AG04450 (cell line): Measurements from ENCODE around the gene AMDHD1. TPM values are rescaled to one million over a fixed set of nuclear protein-coding genes. Genes with fewer than 3 reads are reported as not detected.

Source experiments
- CTCF ChIA-PET: fragments of 300-600, 350-600 bp; formaldehyde crosslinking; extraction: SDS; loops from one replicate; lab custom pipeline; 2022; ENCODE audit warnings: antibody characterized with exemption, inconsistent platforms; lab: Charles Lee
- POLR2A ChIA-PET: fragments of 350-600 bp; formaldehyde crosslinking; extraction: SDS; loops from one replicate; lab custom pipeline; 2021; ENCODE audit warnings: antibody characterized with exemption, inconsistent platforms; lab: Yijun Ruan, JAX
- DNase-seq: peaks from one replicate; pipeline ENCODE4 v3.0.0-alpha.2; 2011; ENCODE audit warnings: low read depth, low spot score
- H3K27ac ChIP-seq: one replicate; pipeline ENCODE4 v1.5.1; 2012; ENCODE audit warnings: low read depth, low read length, control low read depth
- H3K27me3 ChIP-seq: one replicate; pipeline ENCODE4 v1.6.0; 2012; ENCODE audit warnings: low read length; ENCODE audit not compliant: control insufficient read depth, insufficient read depth
- H3K4me3 ChIP-seq: 2 replicates; pipeline ENCODE4 v1.5.1; 2011; ENCODE audit warnings: mild to moderate bottlenecking, low read depth, low read length, control low read depth
- H3K9me3 ChIP-seq: 2 replicates; pipeline ENCODE4 v1.5.1; 2012; ENCODE audit warnings: low read length; ENCODE audit not compliant: control insufficient read depth, insufficient read depth
- polyA plus RNA-seq: library from polyadenylated mRNA; depleted of rRNA; stranded (reverse); fragments of >200 nt; gene quantifications from 2 replicates; pipeline ENCODE4 v1.2.3, GENCODE V29; 2011
- TF ChIP-seq, protein P1 (sequence below): IDR thresholded peaks from 2 replicates; pipeline ENCODE4 v1.5.1; 2011; ENCODE audit warnings: low read depth, low read length, control low read depth, inconsistent platforms

AMDHD1 gene
- polyA plus RNA-seq, 1 experiment = 0.12 TPM

DNA sequence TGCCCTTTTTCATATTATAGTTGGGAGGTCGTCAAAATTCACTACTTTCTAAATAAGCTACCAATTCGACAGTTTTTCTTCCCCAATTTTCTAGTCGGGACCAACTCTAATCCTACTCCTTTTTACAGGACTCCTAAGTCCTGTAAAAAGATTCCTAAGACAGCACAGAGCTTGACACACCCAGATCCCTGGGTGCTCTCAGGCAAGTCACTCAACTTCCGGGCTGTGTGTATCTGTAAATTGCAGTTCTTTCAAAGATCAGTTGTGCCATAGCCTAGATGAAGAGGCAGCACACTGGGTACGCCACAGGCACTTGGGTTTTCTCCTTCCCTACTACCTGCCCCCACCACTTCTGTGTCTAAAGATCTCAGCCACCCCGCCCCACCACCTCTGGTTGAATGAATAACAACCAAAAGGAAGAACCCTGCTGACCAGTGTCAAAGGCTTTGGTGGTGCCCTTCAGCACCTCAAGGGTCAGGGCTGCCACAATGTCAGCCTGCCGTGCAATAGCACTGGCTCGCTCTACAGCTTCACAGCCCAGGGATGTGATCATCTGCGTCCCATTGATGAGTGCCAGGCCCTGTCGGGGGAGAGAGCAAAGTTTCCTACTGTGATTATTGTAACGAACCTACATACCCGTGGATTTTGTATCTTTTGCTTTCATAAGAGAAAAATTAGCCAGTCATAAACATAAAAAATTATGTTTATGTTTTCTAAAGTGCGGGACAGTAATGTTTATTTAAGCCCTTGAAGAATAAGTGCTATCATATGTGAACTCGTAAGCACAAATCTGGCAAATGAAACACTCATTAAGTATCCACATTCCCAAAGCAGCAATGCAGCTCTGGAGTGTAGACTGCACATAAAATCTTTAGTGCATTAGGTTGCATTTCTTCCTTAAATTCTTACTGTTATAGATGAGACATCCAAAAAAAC, 43.8 kb downstream of the AMDHD1 start:
- ChIA-PET POLR2A (no interaction called here), CTCF (interaction anchor here (1.4 kb wide), 1 partner anchor 11 kb away, joined by 6 read pairs; no protein-coding TSS in a partner anchor)
- TF ChIP-seq, protein P1, sequence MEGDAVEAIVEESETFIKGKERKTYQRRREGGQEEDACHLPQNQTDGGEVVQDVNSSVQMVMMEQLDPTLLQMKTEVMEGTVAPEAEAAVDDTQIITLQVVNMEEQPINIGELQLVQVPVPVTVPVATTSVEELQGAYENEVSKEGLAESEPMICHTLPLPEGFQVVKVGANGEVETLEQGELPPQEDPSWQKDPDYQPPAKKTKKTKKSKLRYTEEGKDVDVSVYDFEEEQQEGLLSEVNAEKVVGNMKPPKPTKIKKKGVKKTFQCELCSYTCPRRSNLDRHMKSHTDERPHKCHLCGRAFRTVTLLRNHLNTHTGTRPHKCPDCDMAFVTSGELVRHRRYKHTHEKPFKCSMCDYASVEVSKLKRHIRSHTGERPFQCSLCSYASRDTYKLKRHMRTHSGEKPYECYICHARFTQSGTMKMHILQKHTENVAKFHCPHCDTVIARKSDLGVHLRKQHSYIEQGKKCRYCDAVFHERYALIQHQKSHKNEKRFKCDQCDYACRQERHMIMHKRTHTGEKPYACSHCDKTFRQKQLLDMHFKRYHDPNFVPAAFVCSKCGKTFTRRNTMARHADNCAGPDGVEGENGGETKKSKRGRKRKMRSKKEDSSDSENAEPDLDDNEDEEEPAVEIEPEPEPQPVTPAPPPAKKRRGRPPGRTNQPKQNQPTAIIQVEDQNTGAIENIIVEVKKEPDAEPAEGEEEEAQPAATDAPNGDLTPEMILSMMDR = no peak
- Histone ChIP-seq H3K9me3 (no peaks in the 10 kb centered on the region), H3K27ac (no peak overlapping the region), H3K27me3 (peaks cover 26% of the 10 kb centered on the region), H3K4me3 (no peak overlapping the region)
- no peak for DNase-seq

DNA sequence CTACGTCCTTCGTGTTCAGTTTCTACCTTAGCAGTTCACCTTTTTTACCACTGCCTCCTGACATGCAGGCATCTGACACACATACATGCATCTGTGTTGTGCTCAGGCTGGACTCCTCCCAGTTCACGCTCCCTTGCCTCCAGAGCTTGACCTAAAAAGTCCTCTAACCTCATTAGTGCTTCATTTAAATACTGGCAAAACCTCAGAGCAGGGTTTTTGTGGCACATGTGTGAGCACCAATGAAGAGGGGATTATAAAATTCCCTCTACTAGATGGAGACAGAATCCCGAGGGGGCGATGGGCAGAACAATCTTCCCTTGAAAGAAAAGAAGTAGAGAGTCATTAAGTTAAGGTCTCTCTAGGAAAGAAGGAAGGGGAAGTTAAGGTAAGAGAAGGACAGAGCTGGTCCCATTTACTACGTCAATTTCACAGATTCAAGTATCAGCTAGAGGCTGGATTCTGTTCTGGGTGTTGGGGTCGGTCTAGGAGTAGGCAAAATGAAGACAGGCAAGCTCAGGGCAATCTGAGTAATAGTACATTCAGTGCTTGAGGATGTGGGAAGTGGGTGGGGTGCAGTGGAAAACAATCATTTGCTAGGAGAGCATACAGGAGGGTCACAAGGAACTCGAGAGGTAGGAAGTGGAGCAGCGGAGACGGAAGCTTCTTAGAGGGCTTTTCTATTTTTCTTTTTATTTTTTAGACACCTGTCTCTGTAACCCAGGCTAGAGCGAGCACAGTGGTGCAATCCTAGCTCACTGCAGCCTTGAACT, 45.6 kb downstream of the AMDHD1 start:
- CTCF ChIA-PET = interaction anchor here (0.6 to 2.9 kb wide), 2 partner anchors 10 to 528 kb away, joined by 3 to 15 read pairs; no protein-coding TSS in a partner anchor
- TF ChIP-seq, protein P1 = no peak
- no peak for DNase-seq
- Histone ChIP-seq H3K9me3 (no peaks in the 10 kb centered on the region), H3K27ac (no peak overlapping the region), H3K4me3 (no peak overlapping the region), H3K27me3 (peaks cover 31% of the 10 kb centered on the region)
- POLR2A ChIA-PET = no interaction called here

DNA sequence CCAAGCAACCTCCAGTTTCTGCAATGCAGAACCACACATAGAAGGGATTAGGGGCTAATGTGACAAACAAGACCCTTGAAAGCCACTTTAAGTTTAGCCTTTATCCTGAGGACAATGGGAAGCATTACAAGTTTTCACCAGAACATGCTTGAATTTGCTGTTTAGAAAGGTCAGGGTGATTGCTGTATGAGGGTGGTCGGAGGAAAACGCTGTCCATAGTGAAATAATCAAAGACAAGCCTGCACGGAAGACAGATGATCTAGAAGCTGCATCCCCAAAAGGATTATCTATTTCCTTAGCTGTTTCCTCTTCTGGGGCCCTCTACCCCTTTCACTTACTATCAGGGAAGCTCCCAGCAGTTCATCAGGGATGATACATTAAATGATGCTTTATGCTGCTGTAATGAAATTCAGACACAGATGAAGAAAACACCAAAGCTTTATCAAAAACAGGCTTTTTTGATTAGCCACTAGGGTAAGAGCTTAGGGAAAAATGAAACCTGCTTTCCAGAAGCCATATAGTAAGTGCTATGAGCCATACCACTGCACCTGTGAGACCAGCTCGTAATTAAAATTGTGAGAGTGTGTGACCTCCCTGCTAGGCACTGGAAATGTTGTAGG, 46.5 kb downstream of the AMDHD1 start:
- POLR2A ChIA-PET = no interaction called here
- no peak overlapping the region for H3K27ac ChIP-seq

DNA sequence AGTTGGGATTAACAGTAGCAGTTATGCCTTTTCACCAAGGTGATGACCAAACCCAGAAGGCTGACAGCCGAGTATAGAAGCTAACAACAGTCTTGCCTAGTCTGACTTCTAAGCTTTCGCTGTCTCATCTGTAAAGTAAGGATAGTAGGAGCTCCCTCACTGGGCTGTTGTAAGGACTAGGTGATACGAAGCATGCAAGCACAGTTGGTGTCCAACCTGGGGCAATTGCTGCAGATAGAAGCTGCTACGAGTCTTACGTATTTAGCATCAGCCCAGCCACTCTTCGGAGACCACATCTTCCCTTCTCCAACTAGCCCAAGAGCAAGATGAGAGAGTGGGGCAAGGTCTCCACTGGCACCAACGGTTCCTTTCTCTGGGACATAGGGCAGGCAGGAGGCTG, 47.0 kb downstream of the AMDHD1 start:
- ChIA-PET POLR2A (no interaction called here), CTCF (interaction anchor here (0.8 to 2.9 kb wide), 2 partner anchors 8 to 17 kb away, joined by 3 to 15 read pairs; no protein-coding TSS in a partner anchor)
- no peak overlapping the region for H3K4me3 ChIP-seq
- H3K9me3 ChIP-seq = no peaks in the 10 kb centered on the region
- H3K27ac ChIP-seq = no peak overlapping the region
- TF ChIP-seq, protein P1 = no peak
- DNase-seq = no peak
- H3K27me3 ChIP-seq = peaks cover 33% of the 10 kb centered on the region

More for the DNA sequence above, 46.5 kb downstream of the AMDHD1 start:
- H3K9me3 ChIP-seq = no peaks in the 10 kb centered on the region
- CTCF ChIA-PET = interaction anchor here (0.8 to 2.9 kb wide), 2 partner anchors 9 to 17 kb away, joined by 3 to 15 read pairs; no protein-coding TSS in a partner anchor
- DNase-seq = no peak
- peaks cover 33% of the 10 kb centered on the region for H3K27me3 ChIP-seq
- TF ChIP-seq, protein P1 = no peak
- no peak overlapping the region for H3K4me3 ChIP-seq
